ENCODE data around the gene RAET1E. TPM values are rescaled to one million over a fixed set of nuclear protein-coding genes. Genes with fewer than 3 reads are reported as not detected.

Gene RAET1E
- total RNA-seq, 1 experiment from 2014 or later, result not detected

GRCh38 chr6:149869275-149869892 lies 28.5 kb downstream of the RAET1E start:
- peaks cover 0 to 2% (median 0%) of the 10 kb centered on the region in 3 experiments; a peak in 2 of 7 replicates for H3K36me3 Mint-ChIP-seq (ENCODE audit: insufficient read depth in 1 of 3, low read depth in 3 of 3)
- no peak overlapping the region for H2BK120ac ChIP-seq (ENCODE audit: low read depth, low read length, poor library complexity, severe bottlenecking)
- TF ChIP-seq, protein P1, sequence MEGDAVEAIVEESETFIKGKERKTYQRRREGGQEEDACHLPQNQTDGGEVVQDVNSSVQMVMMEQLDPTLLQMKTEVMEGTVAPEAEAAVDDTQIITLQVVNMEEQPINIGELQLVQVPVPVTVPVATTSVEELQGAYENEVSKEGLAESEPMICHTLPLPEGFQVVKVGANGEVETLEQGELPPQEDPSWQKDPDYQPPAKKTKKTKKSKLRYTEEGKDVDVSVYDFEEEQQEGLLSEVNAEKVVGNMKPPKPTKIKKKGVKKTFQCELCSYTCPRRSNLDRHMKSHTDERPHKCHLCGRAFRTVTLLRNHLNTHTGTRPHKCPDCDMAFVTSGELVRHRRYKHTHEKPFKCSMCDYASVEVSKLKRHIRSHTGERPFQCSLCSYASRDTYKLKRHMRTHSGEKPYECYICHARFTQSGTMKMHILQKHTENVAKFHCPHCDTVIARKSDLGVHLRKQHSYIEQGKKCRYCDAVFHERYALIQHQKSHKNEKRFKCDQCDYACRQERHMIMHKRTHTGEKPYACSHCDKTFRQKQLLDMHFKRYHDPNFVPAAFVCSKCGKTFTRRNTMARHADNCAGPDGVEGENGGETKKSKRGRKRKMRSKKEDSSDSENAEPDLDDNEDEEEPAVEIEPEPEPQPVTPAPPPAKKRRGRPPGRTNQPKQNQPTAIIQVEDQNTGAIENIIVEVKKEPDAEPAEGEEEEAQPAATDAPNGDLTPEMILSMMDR (conservative IDR thresholded peaks at IDR 0.05), result no peak
- peaks cover 8 to 11% of the 10 kb centered on the region in 2 experiments; a peak in 4 of 5 replicates for H3K9me3 Mint-ChIP-seq
- no peaks in the 10 kb centered on the region for H3K79me2 ChIP-seq (ENCODE audit: insufficient read depth, low read length)
- no peaks in the 10 kb centered on the region for H3K9me3 ChIP-seq (ENCODE audit: control insufficient read depth, low read depth, low read length)
- no peak overlapping the region for H3K14ac ChIP-seq (ENCODE audit: insufficient read depth, low read length)
- H2BK12ac ChIP-seq (ENCODE audit: insufficient read length, low read depth, low read length), result no peak overlapping the region
- no peak overlapping the region for H2BK20ac ChIP-seq (ENCODE audit: low read depth, low read length, poor library complexity, severe bottlenecking)
- H3K27me3 Mint-ChIP-seq (ENCODE audit: low read depth), result peaks cover 12% of the 10 kb centered on the region
- H2BK15ac ChIP-seq (ENCODE audit: low read depth, low read length), result no peak overlapping the region
- H4K8ac ChIP-seq (replicated peaks; ENCODE audit: insufficient read length, low read depth, low read length), result no peak overlapping the region
- H3K56ac ChIP-seq (ENCODE audit: insufficient read length, low read depth, low read length), result no peak overlapping the region
- no peaks in the 10 kb centered on the region for H4K20me1 ChIP-seq (ENCODE audit: control insufficient read depth, insufficient read depth, insufficient read length)
- H3K4me1 Mint-ChIP-seq, result peaks cover 11 to 20% of the 10 kb centered on the region in 2 experiments
- H3K9ac ChIP-seq (ENCODE audit: extremely low read depth, insufficient read length, low read length), result no peak overlapping the region
- H3K4me1 ChIP-seq (ENCODE audit: insufficient read depth, low read length), result no peaks in the 10 kb centered on the region
- no CpG with 5 or more reads among the region's 10 CpGs for WGBS (ENCODE audit: extremely low coverage, insufficient read length, low lambda C conversion rate)
- no peak for DNase-seq
- H3K18ac ChIP-seq (ENCODE audit: insufficient read length, low read depth, low read length), result no peak overlapping the region
- H3K23ac ChIP-seq (ENCODE audit: insufficient read length, low read depth, low read length), result no peak overlapping the region
- H3K4ac ChIP-seq (ENCODE audit: low read depth, low read length), result no peak overlapping the region
- H2AK5ac ChIP-seq (ENCODE audit: insufficient read length, low read length), result no peak overlapping the region
- no peak overlapping the region for H3T11ph ChIP-seq (ENCODE audit: low read length)
- no peak overlapping the region for H2AFZ ChIP-seq (ENCODE audit: low read length)
- H3K4me3 Mint-ChIP-seq, result no peak overlapping the region
- H4K5ac ChIP-seq (ENCODE audit: insufficient read length, low read depth, low read length), result no peak overlapping the region
- no peak overlapping the region for H2BK5ac ChIP-seq (ENCODE audit: insufficient read length, low read length)
- no peak overlapping the region for H4K91ac ChIP-seq (ENCODE audit: insufficient read length, low read depth, low read length)
- no peak overlapping the region for H3K4me2 ChIP-seq (ENCODE audit: insufficient read depth, insufficient read length, low read length)
- H3K27me3 ChIP-seq (ENCODE audit: insufficient read depth, low read length), result no peaks in the 10 kb centered on the region
- no peak overlapping the region for H3K27ac ChIP-seq (ENCODE audit: insufficient read length, low read depth, low read length)
- H3K23me2 ChIP-seq (ENCODE audit: insufficient read length, low read depth, low read length, poor library complexity, severe bottlenecking), result peaks cover 2% of the 10 kb centered on the region
- no peaks in the 10 kb centered on the region for H3K79me1 ChIP-seq (ENCODE audit: insufficient read depth, low read depth, low read length, poor library complexity, severe bottlenecking)
- H3K27ac Mint-ChIP-seq, result no peak overlapping the region
